ENCODE results near the gene TLN1.

TLN1 gene

GRCh38 chr9:35727676-35728040 lies 4.3 kb downstream of the TLN1 start:
- H3K4me3 ChIP-seq (ENCODE audit: low read length) = peak overlapping the region; percentile 33
- DNase-seq (ENCODE audit: low read depth) = no peak
- TF ChIP-seq, protein P1, sequence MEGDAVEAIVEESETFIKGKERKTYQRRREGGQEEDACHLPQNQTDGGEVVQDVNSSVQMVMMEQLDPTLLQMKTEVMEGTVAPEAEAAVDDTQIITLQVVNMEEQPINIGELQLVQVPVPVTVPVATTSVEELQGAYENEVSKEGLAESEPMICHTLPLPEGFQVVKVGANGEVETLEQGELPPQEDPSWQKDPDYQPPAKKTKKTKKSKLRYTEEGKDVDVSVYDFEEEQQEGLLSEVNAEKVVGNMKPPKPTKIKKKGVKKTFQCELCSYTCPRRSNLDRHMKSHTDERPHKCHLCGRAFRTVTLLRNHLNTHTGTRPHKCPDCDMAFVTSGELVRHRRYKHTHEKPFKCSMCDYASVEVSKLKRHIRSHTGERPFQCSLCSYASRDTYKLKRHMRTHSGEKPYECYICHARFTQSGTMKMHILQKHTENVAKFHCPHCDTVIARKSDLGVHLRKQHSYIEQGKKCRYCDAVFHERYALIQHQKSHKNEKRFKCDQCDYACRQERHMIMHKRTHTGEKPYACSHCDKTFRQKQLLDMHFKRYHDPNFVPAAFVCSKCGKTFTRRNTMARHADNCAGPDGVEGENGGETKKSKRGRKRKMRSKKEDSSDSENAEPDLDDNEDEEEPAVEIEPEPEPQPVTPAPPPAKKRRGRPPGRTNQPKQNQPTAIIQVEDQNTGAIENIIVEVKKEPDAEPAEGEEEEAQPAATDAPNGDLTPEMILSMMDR (conservative IDR thresholded peaks at IDR 0.05; ENCODE audit: low read depth, low read length) = no peak

- DNase-seq (ENCODE audit: low read depth) = peak; percentile 37
- TF ChIP-seq, protein P1 (conservative IDR thresholded peaks at IDR 0.05; ENCODE audit: low read depth, low read length) = peak; percentile 53
- no peak overlapping the region for H3K4me3 ChIP-seq (ENCODE audit: low read length)
Measured at GRCh38 chr9:35726931-35727330, 5.1 kb downstream of the TLN1 start.

- DNase-seq (ENCODE audit: low read depth) = no peak
- H3K4me3 ChIP-seq (ENCODE audit: low read length) = no peak overlapping the region
- TF ChIP-seq, protein P1 (conservative IDR thresholded peaks at IDR 0.05; ENCODE audit: low read depth, low read length) = no peak
Measured at GRCh38 chr9:35725362-35725761, 6.6 kb downstream of the TLN1 start.

DNA sequence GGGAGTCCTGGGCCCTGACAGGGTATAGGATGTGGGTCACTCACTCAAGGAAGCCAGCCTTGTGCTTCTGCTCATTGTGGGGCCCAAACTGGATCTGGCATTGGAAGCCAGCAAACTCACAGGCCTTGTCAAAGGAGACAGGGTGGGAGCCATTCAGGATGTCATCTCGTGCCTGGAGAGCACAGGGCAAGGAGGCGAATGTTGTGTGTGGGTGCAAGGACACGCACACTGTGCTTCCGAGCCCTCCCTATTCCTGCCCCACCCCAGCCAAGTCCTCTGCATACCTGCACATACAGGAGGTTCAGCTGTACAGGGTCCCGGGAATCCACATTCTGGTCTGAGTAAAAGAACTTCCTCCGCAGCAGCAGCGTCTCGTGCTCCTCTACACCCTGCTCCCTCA lies 8.1 kb downstream of the TLN1 start:
- DNase-seq (ENCODE audit: low read depth) = no peak
- TF ChIP-seq, protein P1 (conservative IDR thresholded peaks at IDR 0.05; ENCODE audit: low read depth, low read length) = no peak
- H3K4me3 ChIP-seq (ENCODE audit: low read length) = no peak overlapping the region

DNA sequence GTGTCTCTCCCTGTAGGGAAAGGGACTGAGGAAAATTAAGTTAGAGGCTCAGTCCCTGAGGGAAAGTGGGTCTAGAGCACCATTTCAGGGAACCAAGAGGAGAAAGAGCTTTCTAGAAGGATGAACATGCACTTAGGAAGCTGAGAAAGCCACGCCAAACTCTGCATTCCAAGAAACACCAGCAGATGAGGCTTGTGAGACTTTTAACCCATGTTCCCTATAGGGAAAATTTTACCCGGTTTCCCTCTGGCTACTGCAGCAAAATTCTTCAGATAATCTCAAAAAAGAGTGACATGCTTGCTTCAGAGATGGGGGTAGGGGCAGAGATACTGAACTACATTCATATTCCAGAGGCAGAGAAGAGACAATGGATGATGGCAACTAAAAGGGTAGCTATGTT lies 8.6 kb downstream of the TLN1 start:
- DNase-seq (ENCODE audit: low read depth) = no peak
- TF ChIP-seq, protein P1 (conservative IDR thresholded peaks at IDR 0.05; ENCODE audit: low read depth, low read length) = no peak
- no peak overlapping the region for H3K4me3 ChIP-seq (ENCODE audit: low read length)

DNA sequence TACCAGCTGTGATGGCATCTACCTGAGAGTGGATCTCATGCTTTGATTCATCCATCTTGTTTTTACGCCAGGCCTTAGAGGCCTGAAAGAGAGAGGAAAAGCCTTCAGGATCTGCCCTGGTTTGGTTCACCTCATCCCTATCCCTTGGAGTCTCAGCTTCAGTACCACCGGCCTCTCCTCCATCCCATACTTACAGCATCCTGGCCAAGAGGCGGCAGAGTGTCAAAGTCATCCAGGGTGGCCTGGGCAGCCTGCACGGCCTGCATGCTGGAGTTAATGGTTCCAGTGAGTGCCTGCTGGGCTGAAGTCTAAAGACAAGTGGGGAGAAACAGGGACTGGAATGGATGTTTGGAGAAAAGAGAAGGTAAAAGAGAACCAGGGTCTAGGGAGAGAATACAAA lies 12.4 kb downstream of the TLN1 start:
- TF ChIP-seq, protein P1 (conservative IDR thresholded peaks at IDR 0.05; ENCODE audit: low read depth, low read length) = no peak
- DNase-seq (ENCODE audit: low read depth) = no peak
- H3K4me3 ChIP-seq (ENCODE audit: low read length) = no peak overlapping the region

DNA sequence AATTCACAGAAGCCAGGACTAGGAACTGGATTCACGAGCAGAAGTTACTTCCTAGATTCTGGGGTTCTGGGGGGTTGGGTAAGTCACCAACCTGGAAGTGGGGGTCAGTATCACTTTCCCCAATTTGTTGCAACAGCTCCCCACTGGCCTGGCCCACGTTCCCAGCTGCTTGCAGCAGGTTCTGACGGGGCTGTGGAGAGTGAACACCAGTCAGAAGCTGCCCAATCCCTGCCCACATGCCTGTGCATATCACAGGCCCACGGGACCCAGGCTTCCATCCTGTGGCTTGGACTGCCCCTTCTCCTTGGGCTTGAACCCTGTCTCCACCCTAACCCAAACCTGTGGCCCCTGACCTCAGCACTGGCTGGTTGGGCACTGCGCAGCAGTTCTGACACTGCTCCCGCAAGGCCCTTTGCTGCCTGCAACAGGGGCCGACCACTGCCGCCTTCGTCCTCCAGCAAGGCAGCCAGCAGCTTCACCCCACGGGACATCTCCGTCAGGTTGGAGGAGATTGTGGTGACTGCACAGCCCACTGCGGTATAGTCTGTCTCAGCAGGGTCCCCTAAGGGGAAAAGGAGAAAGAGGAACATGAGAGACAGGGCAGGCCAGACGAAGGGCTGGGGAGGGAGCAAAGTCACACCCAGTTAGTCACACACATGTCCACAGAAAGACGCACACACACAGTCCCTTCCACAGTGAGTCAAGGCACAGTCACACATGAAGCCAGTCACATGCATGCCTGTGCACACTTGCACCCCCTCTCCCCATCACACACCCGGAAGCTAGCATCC lies 13.1 kb downstream of the TLN1 start:
- H3K4me3 ChIP-seq (ENCODE audit: low read length) = no peak overlapping the region
- DNase-seq (ENCODE audit: low read depth) = no peak
- TF ChIP-seq, protein P1 (conservative IDR thresholded peaks at IDR 0.05; ENCODE audit: low read depth, low read length) = no peak
